Measurements from ENCODE around the gene LDHA. TPM values are rescaled to one million over a fixed set of nuclear protein-coding genes. Genes with fewer than 3 reads are reported as not detected.

The LDHA gene
- polyA plus RNA-seq (ENCODE audit: insufficient read length in 4 of 4): 100 to 1,000 TPM; 224 to 392 (median 302) TPM

GRCh38 chr11:18394275-18394927 lies at the start of gene LDHA:
TSS of gene LDHA (plus strand) at chr11:18394563. CDS start at chr11:18396843, 2,280 bp downstream.
- DNase-seq (ENCODE audit: low read depth in 4 of 4, low spot score in 3 of 4): peak; percentile 69 to 74 (median 73)

- no peak for DNase-seq (ENCODE audit: low read depth in 4 of 4, low spot score in 3 of 4)
These were observed 46.8 kb upstream of the LDHA start for GRCh38 chr11:18347471-18348125.

DNA sequence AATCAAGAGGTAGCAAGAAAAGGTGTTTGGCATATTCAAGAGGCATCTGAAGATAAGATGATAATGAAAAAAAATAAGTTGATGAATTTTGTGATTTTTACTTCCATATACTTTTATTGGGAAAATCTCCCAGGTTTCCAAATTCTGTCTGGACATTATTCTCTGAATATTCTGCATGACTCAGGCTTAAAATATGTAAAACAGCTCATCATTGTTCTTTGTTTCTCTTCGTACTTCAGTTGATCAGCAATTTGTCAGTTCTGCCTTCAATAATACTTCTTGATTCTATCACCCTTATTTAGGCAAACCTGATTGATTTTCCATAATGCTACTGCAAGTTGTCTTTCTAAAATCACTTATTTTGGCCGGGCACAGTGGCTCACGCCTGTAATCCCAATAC lies 41.8 kb upstream of the LDHA start:
- DNase-seq (ENCODE audit: low read depth in 4 of 4, low spot score in 3 of 4): no peak

- no peak for DNase-seq (ENCODE audit: low read depth in 4 of 4, low spot score in 3 of 4)
These were observed 35.7 kb upstream of the LDHA start for GRCh38 chr11:18358646-18359045.

DNA sequence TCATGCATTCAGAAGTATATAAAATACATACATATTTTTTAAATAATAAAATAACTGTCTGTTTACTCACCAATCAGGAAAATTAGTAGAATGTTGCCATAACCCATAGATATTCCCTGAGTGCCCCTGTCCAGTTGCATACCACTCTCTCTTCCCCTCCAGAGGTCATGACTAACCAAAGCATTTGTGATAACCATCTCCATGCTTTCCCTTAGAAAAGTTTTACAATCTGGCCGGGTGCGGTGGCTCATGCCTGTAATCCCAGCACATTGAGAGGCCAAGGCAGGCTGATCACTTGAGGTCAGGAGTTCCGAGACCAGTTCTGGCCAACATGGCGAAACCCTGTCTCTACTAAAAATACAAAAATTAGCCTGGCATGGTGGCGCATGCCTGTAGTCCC lies 33.2 kb upstream of the LDHA start:
- DNase-seq (ENCODE audit: low read depth in 4 of 4, low spot score in 3 of 4): no peak

DNA sequence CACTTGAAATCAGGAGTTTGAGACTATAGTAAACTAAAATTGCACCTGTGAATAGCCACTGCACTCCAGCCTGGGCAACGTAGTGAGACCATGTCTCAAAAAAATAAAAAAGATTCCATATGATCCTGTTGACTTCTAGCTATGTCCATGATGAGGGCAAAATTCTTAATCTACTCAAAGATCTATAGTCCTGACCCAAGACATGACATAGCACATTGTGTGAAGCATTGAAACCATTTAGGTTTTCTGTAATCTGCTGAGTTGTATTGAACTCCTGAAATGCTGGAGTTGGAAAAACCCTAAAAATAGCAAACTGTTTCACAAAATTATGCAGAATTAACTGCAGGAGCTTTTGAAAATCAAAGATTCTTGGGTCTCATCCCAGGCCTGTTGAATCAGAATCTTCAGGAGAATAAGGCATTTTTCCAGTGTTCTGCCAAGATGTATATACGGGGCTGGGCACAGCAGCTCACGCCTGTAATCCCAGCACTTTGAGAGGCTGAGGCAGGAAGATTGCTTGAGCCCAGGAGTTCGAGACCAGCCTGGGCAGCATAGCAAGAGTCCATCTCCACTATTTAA lies 29.8 kb upstream of the LDHA start:
- DNase-seq (ENCODE audit: low read depth in 4 of 4, low spot score in 3 of 4): no peak

- no peak for DNase-seq (ENCODE audit: low read depth in 4 of 4, low spot score in 3 of 4)
These were observed 28.6 kb upstream of the LDHA start for GRCh38 chr11:18365741-18366140.

DNA sequence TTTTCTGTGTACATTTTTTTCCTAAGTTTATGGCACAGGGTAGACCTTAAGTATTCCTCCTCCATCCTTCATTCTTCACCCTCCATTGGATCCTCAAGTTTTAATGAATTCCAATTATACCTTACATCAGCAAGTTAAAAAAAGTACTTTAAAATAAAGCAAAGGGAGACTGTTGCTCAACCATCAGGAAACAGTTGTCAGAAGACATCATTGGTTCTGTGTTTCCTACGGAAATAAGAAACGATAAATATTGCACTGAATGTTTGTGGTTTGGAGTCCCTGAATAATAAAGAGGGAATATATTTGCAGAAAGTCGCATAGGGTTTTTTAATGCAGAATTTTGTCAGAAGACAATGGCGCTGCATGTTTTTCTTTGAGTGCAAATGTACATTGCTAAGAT lies 28.1 kb upstream of the LDHA start:
- no peak for DNase-seq (ENCODE audit: low read depth in 4 of 4, low spot score in 3 of 4)

GRCh38 chr11:18367431-18367830 lies 26.9 kb upstream of the LDHA start:
- DNase-seq (ENCODE audit: low read depth in 4 of 4, low spot score in 3 of 4): no peak

- DNase-seq (ENCODE audit: low read depth in 4 of 4, low spot score in 3 of 4): no peak
These were observed 26.1 kb upstream of the LDHA start for GRCh38 chr11:18368221-18368620.

GRCh38 chr11:18369398-18369797 lies 25.0 kb upstream of the LDHA start:
- DNase-seq (ENCODE audit: low read depth in 4 of 4, low spot score in 3 of 4): no peak

DNA sequence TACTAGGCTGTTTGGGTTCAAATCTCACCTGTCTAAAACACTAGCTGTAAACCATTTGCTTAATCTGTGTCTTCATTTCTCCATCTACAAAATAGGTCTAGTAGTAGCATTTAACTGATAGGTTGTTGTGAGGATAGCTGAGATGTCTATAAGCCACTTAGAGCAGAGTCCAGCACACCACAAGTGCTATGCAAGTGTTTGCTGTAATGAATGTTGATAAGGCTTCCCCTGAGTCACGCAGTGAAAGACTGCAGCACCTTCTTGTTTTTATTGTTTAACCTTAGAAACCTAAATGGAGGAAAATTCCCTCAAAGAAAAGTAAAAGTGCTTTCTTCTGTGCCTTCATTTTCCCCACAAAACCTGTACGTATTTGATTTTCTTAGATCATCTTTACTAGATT lies 23.1 kb upstream of the LDHA start:
- DNase-seq (ENCODE audit: low read depth in 4 of 4, low spot score in 3 of 4): no peak

- no peak for DNase-seq (ENCODE audit: low read depth in 4 of 4, low spot score in 3 of 4)
These were observed 22.2 kb upstream of the LDHA start for GRCh38 chr11:18372201-18372600.

- no peak for DNase-seq (ENCODE audit: low read depth in 4 of 4, low spot score in 3 of 4)
These were observed 19.4 kb upstream of the LDHA start for GRCh38 chr11:18374956-18375355.

GRCh38 chr11:18375941-18376340 lies 18.4 kb upstream of the LDHA start:
- DNase-seq (ENCODE audit: low read depth in 4 of 4, low spot score in 3 of 4): no peak

DNA sequence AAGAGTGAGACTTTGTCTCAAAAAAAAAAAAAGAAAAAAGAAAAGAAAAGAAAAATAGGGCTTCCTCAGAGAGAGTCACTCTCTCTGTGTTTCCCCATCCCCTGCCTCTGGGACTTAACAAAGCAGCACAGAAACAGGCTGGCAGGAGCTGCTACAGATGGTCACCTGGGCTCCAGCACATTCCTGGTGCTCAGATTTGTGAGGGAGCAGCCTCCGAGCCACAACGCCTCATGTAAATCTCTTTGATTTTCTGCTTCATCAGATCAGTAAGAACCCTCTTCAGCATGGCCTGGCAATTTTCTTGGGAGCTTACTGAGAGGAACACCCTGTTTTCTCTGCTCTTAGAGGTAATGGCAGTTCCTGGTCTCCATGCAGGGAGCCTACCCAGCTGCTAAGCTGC lies 15.2 kb upstream of the LDHA start:
- no peak for DNase-seq (ENCODE audit: low read depth in 4 of 4, low spot score in 3 of 4)

DNA sequence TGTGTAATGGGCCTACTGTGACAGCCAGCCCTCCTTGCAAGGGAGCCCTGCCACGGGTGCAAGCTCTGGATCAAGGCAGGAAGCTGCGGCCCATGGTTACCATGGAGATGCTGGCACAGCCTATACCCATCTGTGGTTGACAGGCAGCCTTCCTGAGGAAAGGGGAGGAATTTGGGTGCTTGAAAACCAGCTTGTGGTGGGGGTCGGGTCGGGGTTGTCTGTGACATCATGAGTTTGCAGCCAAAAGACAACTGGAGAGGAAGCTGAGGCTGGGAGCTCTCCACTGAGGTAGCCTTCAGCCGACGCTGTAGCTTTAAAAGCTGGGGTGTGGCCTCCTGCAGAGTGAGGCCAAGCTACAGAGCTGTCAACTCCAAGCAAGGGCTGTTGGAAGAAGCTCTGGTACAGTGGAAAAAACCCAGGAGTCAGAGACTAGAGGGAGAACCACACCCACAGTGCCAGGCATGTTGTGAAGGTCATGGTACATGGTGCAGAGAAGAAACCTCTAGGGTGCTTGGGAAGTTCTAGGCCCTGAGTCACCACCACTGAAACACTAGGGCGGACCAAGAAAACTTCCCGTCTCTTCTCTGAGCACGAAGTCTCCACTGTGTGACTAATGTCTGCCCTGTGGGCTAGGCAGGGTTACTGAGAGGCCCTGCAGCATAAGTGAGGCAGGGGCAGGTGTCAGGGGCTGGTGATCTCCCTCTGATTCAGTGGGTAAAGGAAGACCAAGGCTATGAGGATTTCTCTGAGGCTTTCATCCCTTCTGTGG lies 10.8 kb upstream of the LDHA start:
- DNase-seq (ENCODE audit: low read depth in 4 of 4, low spot score in 3 of 4): no peak

- DNase-seq (ENCODE audit: low read depth in 4 of 4, low spot score in 3 of 4): peak in 1 of 4 donors; percentile 29
These were observed 10.2 kb upstream of the LDHA start for GRCh38 chr11:18384157-18384641.

GRCh38 chr11:18390088-18390487 lies 4.3 kb upstream of the LDHA start:
- no peak for DNase-seq (ENCODE audit: low read depth in 4 of 4, low spot score in 3 of 4)

DNA sequence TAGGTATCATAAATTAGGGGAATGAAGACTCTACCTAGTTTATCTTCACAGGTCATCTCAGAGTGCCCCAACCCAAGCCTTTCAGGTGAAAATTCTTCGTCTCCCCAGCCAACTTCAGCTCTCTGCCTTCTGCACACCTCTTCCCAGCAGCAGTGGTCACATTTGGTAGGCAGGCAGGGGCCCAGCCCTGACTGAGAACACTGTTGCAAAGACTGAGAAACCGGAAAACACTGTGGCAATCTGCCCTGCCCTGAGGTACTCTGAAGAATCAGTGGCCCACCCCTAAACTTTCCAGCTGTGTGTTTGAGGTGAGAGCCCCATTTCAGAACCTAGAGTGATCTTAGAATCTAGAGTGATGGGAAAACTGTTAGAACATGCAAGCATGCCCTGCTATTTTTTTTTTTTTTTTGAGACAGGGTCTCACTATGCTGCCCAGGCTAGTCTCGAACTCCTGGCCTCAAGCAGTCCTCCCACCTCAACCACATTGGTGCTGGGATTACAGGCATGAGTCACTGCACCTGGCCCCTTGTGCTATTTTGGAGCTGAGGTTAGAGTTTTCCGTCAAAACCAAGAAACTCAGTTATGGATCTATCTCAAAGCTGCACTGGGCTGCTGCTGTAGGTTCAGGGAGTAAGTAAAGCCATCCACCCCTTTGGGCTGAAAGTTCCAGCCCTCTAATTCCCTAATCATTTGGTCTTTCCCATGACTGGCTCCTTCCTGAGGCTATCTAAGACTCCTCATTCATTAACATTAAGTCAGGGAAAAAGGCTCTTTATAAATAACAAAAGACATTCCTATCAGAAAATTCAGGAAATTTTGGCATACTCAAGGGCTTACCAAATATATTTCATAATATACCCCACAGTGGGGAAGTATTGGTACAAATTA lies 1.7 kb upstream of the LDHA start:
- DNase-seq (ENCODE audit: low read depth in 4 of 4, low spot score in 3 of 4): no peak
